Parathyroid adenoma (tissue), 2 donors: ENCODE data around the gene S100B.

Experiments
- H2AFZ ChIP-seq: fragments of 300-600 bp; sonication (generic); one replicate; pipeline ENCODE4 v1.7.0; 2017; ENCODE audit warnings: antibody characterized with exemption, mild to moderate bottlenecking
- H3K27ac ChIP-seq: fragments of 300-600 bp; sonication (generic); one replicate; pipeline ENCODE4 v1.7.0; 2017
- H3K27me3 ChIP-seq: fragments of 300-600 bp; sonication (generic); one replicate; pipeline ENCODE4 v1.7.0; 2017; ENCODE audit warnings: low read length; ENCODE audit not compliant: control insufficient read depth, insufficient read depth
- H3K36me3 ChIP-seq: fragments of 300-600 bp; sonication (generic); one replicate; pipeline ENCODE4 v1.7.0; 2017; ENCODE audit warnings: low read length; ENCODE audit not compliant: control insufficient read depth, insufficient read depth
- H3K4me1 ChIP-seq: fragments of 300-600 bp; sonication (generic); one replicate; pipeline ENCODE4 v1.7.0; 2017; ENCODE audit warnings: control low read depth
- H3K4me2 ChIP-seq: fragments of 300-600 bp; sonication (generic); one replicate; pipeline ENCODE4 v1.7.0; 2017; ENCODE audit warnings: low read length
- H3K4me3 ChIP-seq: fragments of 300-600 bp; sonication (generic); one replicate; pipeline ENCODE4 v1.7.0; 2017; ENCODE audit warnings: low read depth, low read length
- H3K79me2 ChIP-seq: fragments of 300-600 bp; sonication (generic); one replicate; pipeline ENCODE4 v1.7.0; 2017; ENCODE audit warnings: control low read depth
- H3K9ac ChIP-seq: fragments of 300-600 bp; sonication (generic); one replicate; pipeline ENCODE4 v1.7.0; 2017; ENCODE audit warnings: mild to moderate bottlenecking
- H3K9me3 ChIP-seq: fragments of 300-600 bp; sonication (generic); one replicate; pipeline ENCODE4 v1.7.0; 2017; ENCODE audit warnings: low read length; ENCODE audit not compliant: control insufficient read depth
- TF ChIP-seq, protein P1 (sequence below): fragments of 300-600 bp; sonication (generic); IDR thresholded peaks from one replicate; pipeline ENCODE4 v1.7.0; 2017; ENCODE audit warnings: antibody characterized with exemption, mild to moderate bottlenecking
- donor health status: primary hyperparathyroidism.

S100B gene

DNA sequence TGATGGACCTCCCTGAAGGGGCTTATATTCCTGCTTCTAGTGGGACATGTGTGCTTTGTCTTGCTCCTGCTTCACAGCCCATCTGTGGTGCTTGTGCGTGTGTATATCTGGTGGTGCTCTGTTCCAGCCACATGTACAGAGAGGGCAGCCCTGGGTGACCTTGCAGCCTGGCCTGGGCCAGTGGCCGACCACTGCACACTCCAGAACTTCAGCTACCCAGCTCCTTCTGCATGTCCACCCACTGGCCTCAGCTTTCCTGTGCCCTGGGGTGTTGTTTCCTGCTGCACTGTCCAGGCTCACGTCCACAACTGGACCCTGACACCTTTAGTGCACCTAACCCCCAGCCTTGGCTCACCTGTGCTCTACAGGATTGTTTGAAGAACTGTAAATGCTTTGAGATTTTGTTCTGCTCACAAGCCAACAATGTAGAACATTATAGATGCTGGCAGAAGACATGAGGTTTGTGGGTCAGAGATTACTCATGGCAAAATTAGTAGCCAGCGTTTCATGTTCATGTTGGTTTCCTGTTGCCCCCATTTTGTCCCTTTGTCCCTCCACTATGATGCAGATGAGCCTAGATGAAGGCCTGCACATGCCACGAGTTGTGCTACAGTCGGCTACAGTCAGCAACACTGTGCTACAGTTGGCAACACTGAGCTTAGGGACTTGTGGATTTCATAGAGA, 5.3 kb upstream of the S100B start:
- Histone ChIP-seq H3K79me2 (no peaks in the 10 kb centered on the region), H3K4me1 (no peaks in the 10 kb centered on the region)

DNA sequence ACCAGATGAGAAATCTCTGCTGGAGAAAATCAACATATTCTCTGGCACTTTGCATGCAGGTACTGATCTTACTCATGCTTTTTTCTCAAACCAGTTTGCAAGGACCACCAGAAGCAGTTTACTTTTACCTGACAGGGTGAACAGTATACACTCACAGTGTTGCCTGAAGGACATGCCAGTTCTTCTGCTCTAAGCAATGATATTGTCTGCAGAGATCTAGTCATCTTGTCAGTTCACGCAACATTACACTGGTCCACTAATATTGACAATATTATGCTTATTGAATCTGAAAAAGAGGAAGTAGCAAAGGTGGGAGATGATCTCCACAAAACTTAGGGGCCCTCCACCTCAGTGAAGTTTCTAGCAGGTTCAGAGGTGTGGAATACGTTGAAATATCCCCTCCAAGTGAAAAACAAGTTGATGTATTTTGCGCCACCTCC, 3.8 kb upstream of the S100B start:
- Histone ChIP-seq H3K9ac (no peak overlapping the region), H2AFZ (no peak overlapping the region), H3K4me3 (no peak overlapping the region), H3K79me2 (no peaks in the 10 kb centered on the region), H3K36me3 (no peaks in the 10 kb centered on the region), H3K4me2 (no peak overlapping the region), H3K9me3 (no peaks in the 10 kb centered on the region), H3K27ac (no peak overlapping the region), H3K4me1 (no peaks in the 10 kb centered on the region), H3K27me3 (no peaks in the 10 kb centered on the region)
- TF ChIP-seq, protein P1, sequence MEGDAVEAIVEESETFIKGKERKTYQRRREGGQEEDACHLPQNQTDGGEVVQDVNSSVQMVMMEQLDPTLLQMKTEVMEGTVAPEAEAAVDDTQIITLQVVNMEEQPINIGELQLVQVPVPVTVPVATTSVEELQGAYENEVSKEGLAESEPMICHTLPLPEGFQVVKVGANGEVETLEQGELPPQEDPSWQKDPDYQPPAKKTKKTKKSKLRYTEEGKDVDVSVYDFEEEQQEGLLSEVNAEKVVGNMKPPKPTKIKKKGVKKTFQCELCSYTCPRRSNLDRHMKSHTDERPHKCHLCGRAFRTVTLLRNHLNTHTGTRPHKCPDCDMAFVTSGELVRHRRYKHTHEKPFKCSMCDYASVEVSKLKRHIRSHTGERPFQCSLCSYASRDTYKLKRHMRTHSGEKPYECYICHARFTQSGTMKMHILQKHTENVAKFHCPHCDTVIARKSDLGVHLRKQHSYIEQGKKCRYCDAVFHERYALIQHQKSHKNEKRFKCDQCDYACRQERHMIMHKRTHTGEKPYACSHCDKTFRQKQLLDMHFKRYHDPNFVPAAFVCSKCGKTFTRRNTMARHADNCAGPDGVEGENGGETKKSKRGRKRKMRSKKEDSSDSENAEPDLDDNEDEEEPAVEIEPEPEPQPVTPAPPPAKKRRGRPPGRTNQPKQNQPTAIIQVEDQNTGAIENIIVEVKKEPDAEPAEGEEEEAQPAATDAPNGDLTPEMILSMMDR = no peak

More for the DNA sequence above, 5.3 kb upstream of the S100B start:
- Histone ChIP-seq H3K27me3 (no peaks in the 10 kb centered on the region), H3K9ac (no peak overlapping the region), H3K4me3 (no peak overlapping the region), H3K27ac (no peak overlapping the region), H3K36me3 (no peaks in the 10 kb centered on the region), H3K4me2 (no peak overlapping the region), H3K9me3 (no peaks in the 10 kb centered on the region), H2AFZ (no peak overlapping the region)
- TF ChIP-seq, protein P1 = no peak

DNA sequence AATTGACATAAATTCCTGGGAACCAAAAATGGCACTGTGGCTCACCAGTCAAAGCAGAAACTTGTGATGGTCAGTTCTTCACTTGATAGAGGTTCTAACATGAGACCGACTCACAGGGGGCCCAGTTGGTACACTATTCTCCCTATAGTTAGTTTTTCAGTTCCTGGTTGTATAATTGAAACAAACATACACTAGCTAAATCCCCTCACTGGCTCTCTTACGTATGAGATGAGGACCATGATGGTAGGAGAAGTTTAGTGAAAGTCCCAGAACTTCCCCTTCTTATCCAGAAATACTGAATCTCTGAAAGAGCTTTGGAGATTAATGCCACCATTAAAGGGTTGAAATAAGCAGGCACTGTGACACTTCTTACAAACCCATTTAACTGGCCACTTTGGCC, 2.8 kb upstream of the S100B start:
- Histone ChIP-seq H3K9me3 (no peaks in the 10 kb centered on the region), H3K27ac (no peak overlapping the region), H3K4me2 (no peak overlapping the region), H3K4me3 (no peak overlapping the region), H3K9ac (no peak overlapping the region), H3K79me2 (no peaks in the 10 kb centered on the region), H2AFZ (no peak overlapping the region), H3K27me3 (no peaks in the 10 kb centered on the region), H3K36me3 (no peaks in the 10 kb centered on the region), H3K4me1 (no peaks in the 10 kb centered on the region)
- TF ChIP-seq, protein P1 = no peak

DNA sequence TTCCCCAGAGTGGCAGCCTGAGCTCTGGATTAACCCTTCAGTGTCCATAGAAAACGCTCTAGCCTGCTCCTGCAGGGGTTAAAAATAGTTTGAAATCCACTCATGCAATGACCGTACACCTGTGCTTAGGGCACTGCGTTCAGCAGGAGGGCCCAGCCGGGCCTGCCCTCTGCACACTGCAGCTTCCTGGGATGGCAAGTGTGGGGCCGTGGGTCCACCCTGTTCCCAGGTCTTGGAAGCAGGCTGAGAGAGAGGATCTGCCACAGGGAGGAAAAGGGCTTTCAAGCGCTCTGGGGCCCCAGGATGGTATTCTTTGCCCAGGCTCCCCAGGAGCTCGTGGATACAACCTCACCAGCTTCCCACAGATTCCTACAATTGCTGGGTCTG, 1.5 kb upstream of the S100B start:
- Histone ChIP-seq H3K4me3 (no peak overlapping the region), H3K9me3 (no peaks in the 10 kb centered on the region), H3K4me1 (no peaks in the 10 kb centered on the region), H3K4me2 (no peak overlapping the region), H2AFZ (no peak overlapping the region), H3K27me3 (no peaks in the 10 kb centered on the region), H3K27ac (no peak overlapping the region), H3K79me2 (no peaks in the 10 kb centered on the region), H3K36me3 (no peaks in the 10 kb centered on the region), H3K9ac (no peak overlapping the region)
- TF ChIP-seq, protein P1 = no peak
